ENCODE measurements around the gene ULK1. TPM values are rescaled to one million over a fixed set of nuclear protein-coding genes. Genes with fewer than 3 reads are reported as not detected.

The ULK1 gene
- total RNA-seq, 1 experiment from 2014 or later: 34.2 TPM

- TF ChIP-seq RAD21 (IDR thresholded peaks at IDR 0.05; ENCODE audit: low read depth) (no peak), CBX3 (IDR thresholded peaks at IDR 0.05; ENCODE audit: low read depth) (no peak), CTCF (IDR thresholded peaks at IDR 0.05 in 2 of 3, conservative IDR thresholded peaks at IDR 0.05 in 1 of 3; ENCODE audit: borderline replicate concordance in 1 of 3, insufficient read depth in 1 of 3, low read depth in 2 of 3, low read length in 2 of 3) (no peak), EZH2phosphoT487 (IDR thresholded peaks at IDR 0.05; ENCODE audit: borderline replicate concordance) (no peak)
These were observed 22.1 kb downstream of the ULK1 start (continued) for GRCh38 chr12:131916306-131917138.

DNA sequence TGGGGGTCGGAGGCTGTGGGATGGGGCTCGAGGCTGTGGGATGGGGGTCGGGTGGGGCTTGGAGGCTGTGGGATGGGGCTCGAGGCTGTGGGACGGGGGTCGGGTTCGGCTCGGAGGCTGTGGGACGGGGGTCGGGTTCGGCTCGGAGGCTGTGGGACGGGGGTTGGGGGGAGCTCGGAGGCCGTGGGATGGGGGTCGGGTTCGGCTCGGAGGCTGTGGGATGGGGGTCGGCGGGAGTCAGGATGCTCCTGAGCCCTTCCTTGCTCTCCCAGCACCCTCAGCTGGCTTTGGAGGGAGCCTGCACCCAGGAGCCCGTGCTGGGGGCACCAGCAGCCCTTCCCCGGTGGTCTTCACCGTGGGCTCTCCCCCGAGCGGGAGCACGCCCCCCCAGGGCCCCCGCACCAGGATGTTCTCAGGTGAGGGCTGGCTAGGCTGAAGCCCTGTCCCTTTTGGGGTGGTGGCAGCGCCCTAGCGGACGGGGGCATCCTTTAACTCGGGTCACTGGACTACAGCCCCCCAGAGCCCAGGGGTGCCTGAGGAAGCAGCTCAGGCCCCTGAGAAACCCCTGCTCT is 22.8 kb downstream of the ULK1 start:
- intact Hi-C loops (cut with micrococcal nuclease): no loop called here
- BruUV-seq (replicated peaks): no TSS peak
- TF ChIP-seq POLR2A (IDR thresholded peaks at IDR 0.05; ENCODE audit: borderline replicate concordance, extremely low read depth, insufficient read depth, insufficient read length) (no peak), CBX3 (IDR thresholded peaks at IDR 0.05; ENCODE audit: low read depth) (no peak), EZH2 (IDR thresholded peaks at IDR 0.05) (no peak)

More for the DNA sequence above, 22.8 kb downstream of the ULK1 start:
- Histone ChIP-seq H3K9me2 (ENCODE audit: insufficient read depth) (no peaks in the 10 kb centered on the region), H3K79me2 (ENCODE audit: insufficient read depth, low read length) (no peaks in the 10 kb centered on the region), H2AFZ (ENCODE audit: low read depth, low read length, poor library complexity, severe bottlenecking) (no peak overlapping the region), H3K27me3 (ENCODE audit: insufficient read depth, low read length) (no peaks in the 10 kb centered on the region), H3K4me1 (ENCODE audit: control insufficient read depth in 1 of 2, insufficient read depth in 2 of 2, low read length in 2 of 2) (peaks cover 8 to 9% of the 10 kb centered on the region in 2 experiments), H3K9me3 (ENCODE audit: control insufficient read depth in 1 of 2, insufficient read depth in 1 of 2, low read depth in 1 of 2, low read length in 2 of 2) (no peaks in the 10 kb centered on the region), H4K20me1 (ENCODE audit: insufficient read depth) (no peaks in the 10 kb centered on the region), H3K27ac (ENCODE audit: low read depth, low read length) (no peak overlapping the region), H3K4me2 (ENCODE audit: low read length) (no peak overlapping the region), H3K36me3 (ENCODE audit: control insufficient read depth in 1 of 2, insufficient read depth in 2 of 2, low read length in 2 of 2) (peaks cover 0 to 10% of the 10 kb centered on the region in 2 experiments; a peak in 2 of 4 replicates), H3K9ac (ENCODE audit: low read length) (no peak overlapping the region), H3K4me3 (replicated peaks in 1 of 2; ENCODE audit: low read depth in 1 of 2, low read length in 2 of 2) (no peak overlapping the region)
- ATAC-seq (no peak), DNase-seq (ENCODE audit: low read depth, low spot score) (no peak)
- ChIA-PET POLR2A (no interaction called here), CTCF (no interaction called here), RAD21 (ENCODE audit: low non-redundant PET in 1 of 2, low total read pairs in 2 of 2, uncharacterized antibody in 2 of 2, unreplicated experiment in 2 of 2) (no interaction called here)

Measured in HCT116 (cell line).